GM12878 (cell line): Measurements from ENCODE around the gene GOLPH3. TPM values are rescaled to one million over a fixed set of nuclear protein-coding genes. Genes with fewer than 3 reads are reported as not detected.

Source experiments
- ATAC-seq: fragments of 200-7000 bp; cut with Tn5 transposase; 3 replicates; pipeline ENCODE4 v1.9.1; 2020; ENCODE audit warnings: mild to moderate bottlenecking, moderate library complexity
- BruUV-seq: library from RNA; stranded (reverse); fragments of 400-500 nt; replicated peaks from 2 replicates; lab custom pipeline; 2021; lab: Mats Ljungman, UMichigan
- CTCF ChIA-PET: fragments of 300-600 bp; sonication (Branson Sonifier 250); formaldehyde crosslinking; extraction: SDS; loops from one replicate; lab custom pipeline; 2021; ENCODE audit warnings: inconsistent platforms; lab: Yijun Ruan, JAX
- POLR2A ChIA-PET: fragments of 350-600 bp; formaldehyde crosslinking; extraction: SDS; loops from one replicate; lab custom pipeline; 2021; ENCODE audit warnings: inconsistent platforms; lab: Charles Lee
- RAD21 ChIA-PET: fragments of 300-600 bp; sonication (Branson Sonifier 250); formaldehyde crosslinking; loops from one replicate; lab custom pipeline; 2023; ENCODE audit warnings: antibody characterized with exemption; ENCODE audit not compliant: unreplicated experiment; lab: Charles Lee
- SMC1A ChIA-PET: fragments of 300-600 bp; sonication (Branson Sonifier 250); formaldehyde crosslinking; loops from one replicate; lab custom pipeline; 2023; ENCODE audit not compliant: unreplicated experiment, uncharacterized antibody; lab: Charles Lee
- DNase-seq: peaks from one replicate; pipeline ENCODE4 v3.0.0-alpha.2; 2011; ENCODE audit warnings: low read depth, low spot score
- FAIRE-seq: peaks from 3 replicates; lab custom pipeline; 2011; peaks lifted over from hg19 to GRCh38; lab: Jason Lieb, UNC
- H2AFZ ChIP-seq: 2 replicates; pipeline ENCODE4 v1.6.0; 2011; ENCODE audit warnings: low read depth, low read length, control low read depth; ENCODE audit not compliant: control insufficient read depth
- H3K27ac ChIP-seq: 2 replicates; pipeline ENCODE4 v1.5.1; 2011; ENCODE audit warnings: control low read depth; ENCODE audit not compliant: control insufficient read depth, insufficient read depth
- H3K27me3 ChIP-seq, 2 experiments: replicated peaks in 1 of 2; 2 replicates each; pipeline versions ENCODE4 v1.6.0 to v1.6.1; 2011; ENCODE audit warnings: low read length in 1 of 2; ENCODE audit not compliant: control insufficient read depth in 2 of 2, insufficient read depth in 2 of 2
- H3K36me3 ChIP-seq, 2 experiments: 2 replicates each; pipeline ENCODE4 v1.5.1; 2011; ENCODE audit warnings: low read length in 1 of 2; ENCODE audit not compliant: control insufficient read depth in 2 of 2, insufficient read depth in 2 of 2
- H3K4me1 ChIP-seq: 2 replicates; pipeline ENCODE4 v1.6.1; 2011; ENCODE audit warnings: mild to moderate bottlenecking, low read length, moderate library complexity, mixed read lengths; ENCODE audit not compliant: control insufficient read depth, insufficient read depth
- H3K4me2 ChIP-seq: 2 replicates; pipeline ENCODE4 v1.6.0; 2011; ENCODE audit warnings: control low read depth; ENCODE audit not compliant: control insufficient read depth, insufficient read depth
- H3K4me3 ChIP-seq: fragments of 200-600 bp; sonication (generic); 2 replicates; pipeline ENCODE4 v1.5.1; 2016
- H3K79me2 ChIP-seq: 2 replicates; pipeline ENCODE4 v1.6.0; 2011; ENCODE audit warnings: low read length; ENCODE audit not compliant: control insufficient read depth, insufficient read depth
- H3K9ac ChIP-seq: 2 replicates; pipeline ENCODE4 v1.8.0; 2011; ENCODE audit warnings: low read length, control low read depth, mixed read lengths; ENCODE audit not compliant: control insufficient read depth, insufficient read depth
- H3K9me3 ChIP-seq: replicated peaks from 3 replicates; pipeline ENCODE4 v1.5.1; 2011; ENCODE audit warnings: mild to moderate bottlenecking, low read length; ENCODE audit not compliant: control insufficient read depth, insufficient read depth
- H4K20me1 ChIP-seq: 2 replicates; pipeline ENCODE4 v1.6.0; 2011; ENCODE audit not compliant: control insufficient read depth, insufficient read depth
- CBX5 ChIP-seq: sonication (generic); IDR thresholded peaks from 2 replicates; pipeline ENCODE4 v1.6.1; 2016; ENCODE audit warnings: low read depth, moderate library complexity, mild to moderate bottlenecking, inconsistent platforms
- CUX1 ChIP-seq: IDR thresholded peaks from 2 replicates; pipeline ENCODE4 v1.6.1; 2012; ENCODE audit warnings: improper control_type of control experiment, low read depth, low read length; ENCODE audit not compliant: insufficient replicate concordance
- GABPA ChIP-seq: IDR thresholded peaks from 2 replicates; pipeline ENCODE4 v1.6.1; 2014; ENCODE audit warnings: antibody characterized with exemption, low read depth, mild to moderate bottlenecking, inconsistent platforms
- IRF3 ChIP-seq: fragments of 450-650 bp; IDR thresholded peaks from 2 replicates; pipeline ENCODE4 v1.6.1; 2014; ENCODE audit warnings: mild to moderate bottlenecking
- SMAD5 ChIP-seq: IDR thresholded peaks from 2 replicates; pipeline ENCODE4 v1.6.1; 2016; ENCODE audit warnings: antibody characterized with exemption, low read depth
- ZBTB11 ChIP-seq: fragments of 450-650 bp; formaldehyde crosslinking; IDR thresholded peaks from 2 replicates; pipeline ENCODE4 v1.5.0; 2022; ENCODE audit warnings: mild to moderate bottlenecking, missing genetic modification characterization
- WGBS: methylation state at CpG from one replicate; pipeline ENCODE4 v1.1.6; 2016; ENCODE audit warnings: low lambda C conversion rate; ENCODE audit not compliant: insufficient replicate concordance, insufficient coverage; ENCODE audit errors: missing lambda C conversion rate; 5-methylcytosine and 5-hydroxymethylcytosine counted together
- in situ Hi-C: fragments of 300-500 bp; cut with MboI; formaldehyde crosslinking; loops from 9 replicates; pipeline ENCODE4 v1.14.3; 2018; ENCODE audit warnings: mixed read lengths
- intact Hi-C: fragments of 100-400 bp; cut with micrococcal nuclease; formaldehyde crosslinking; loops from one replicate; pipeline ENCODE4 v1.14.2; 2022; ENCODE audit not compliant: unreplicated experiment
- polyA plus RNA-seq, 11 experiments: library from polyadenylated mRNA; depleted of rRNA in 4 of 11; unstranded in 6 of 11; stranded (reverse) in 5 of 11; fragments of >200 nt; fragmentation: Nextera tagmentation in 4 of 11; fragmentation: Illumina TruSeq in 1 of 11; extraction: Ambion mirVana in 4 of 11; extraction: Trizol in 1 of 11; gene quantifications; 1 replicate in 1 of 11; 2 replicates in 10 of 11; pipeline versions ENCODE4 v1.2.1 to v1.2.3, GENCODE V29; 2011 to 2016; ENCODE audit warnings: inconsistent platforms in 2 of 11, missing spikeins in 2 of 11, low read depth in 1 of 11
- total RNA-seq, 4 experiments: library from RNA; depleted of rRNA in 3 of 4; stranded (reverse); fragments of >200 nt in 3 of 4; fragmentation: Illumina TruSeq in 1 of 4; extraction: Trizol in 1 of 4; gene quantifications; 2 replicates each; pipeline versions ENCODE4 v1.2.1 to v1.2.3, GENCODE V29; 2013 to 2021
- TF ChIP-seq, protein P1 (sequence below): IDR thresholded peaks from 2 replicates; pipeline ENCODE4 v1.6.1; 2012; ENCODE audit warnings: low read depth, low read length, improper control_type of control experiment

GOLPH3 gene
- total and polyA plus RNA-seq, 10 of the 15 experiments (the other 5 are each of a cell fraction or from before 2014, with no cell fraction given): 14.0 to 79.7 (median 43.2) TPM

DNA sequence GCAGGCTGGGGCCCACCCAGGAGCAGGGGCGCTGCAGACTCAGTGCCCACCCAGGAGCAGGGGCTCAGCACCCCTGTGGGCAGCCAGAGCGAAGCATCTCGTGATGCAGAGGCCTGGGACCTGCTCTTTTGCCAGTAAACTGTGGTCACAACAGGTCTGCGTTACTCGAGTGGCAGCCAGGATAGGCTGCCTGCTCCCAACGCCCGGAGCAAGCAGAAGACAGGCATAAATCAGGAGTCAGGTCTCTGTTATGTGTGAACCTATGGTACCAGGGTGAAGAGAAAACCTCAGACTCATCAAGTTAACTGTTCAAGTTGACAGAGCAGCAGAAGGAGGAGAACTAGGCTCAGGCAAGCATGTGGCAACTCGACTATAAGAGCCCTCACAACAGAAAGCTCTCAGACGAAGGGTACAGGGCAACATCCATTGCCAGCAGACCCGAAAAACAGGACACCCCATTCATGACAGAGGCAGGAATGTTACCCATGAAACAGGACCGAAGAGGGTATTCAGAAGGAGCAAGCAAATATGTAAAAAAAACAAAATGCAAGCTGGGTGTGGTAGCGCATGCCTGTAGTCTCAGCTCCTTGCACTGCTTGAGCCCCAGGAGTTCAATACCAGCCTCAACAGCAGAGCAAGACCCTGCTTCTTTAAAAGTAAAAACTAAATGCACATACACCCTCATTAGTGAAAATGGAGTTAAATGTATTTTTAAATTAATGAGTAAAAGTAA, 71.7 kb downstream of the GOLPH3 start (continued):
- TF ChIP-seq, protein P1, sequence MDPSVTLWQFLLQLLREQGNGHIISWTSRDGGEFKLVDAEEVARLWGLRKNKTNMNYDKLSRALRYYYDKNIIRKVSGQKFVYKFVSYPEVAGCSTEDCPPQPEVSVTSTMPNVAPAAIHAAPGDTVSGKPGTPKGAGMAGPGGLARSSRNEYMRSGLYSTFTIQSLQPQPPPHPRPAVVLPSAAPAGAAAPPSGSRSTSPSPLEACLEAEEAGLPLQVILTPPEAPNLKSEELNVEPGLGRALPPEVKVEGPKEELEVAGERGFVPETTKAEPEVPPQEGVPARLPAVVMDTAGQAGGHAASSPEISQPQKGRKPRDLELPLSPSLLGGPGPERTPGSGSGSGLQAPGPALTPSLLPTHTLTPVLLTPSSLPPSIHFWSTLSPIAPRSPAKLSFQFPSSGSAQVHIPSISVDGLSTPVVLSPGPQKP: no peak
- TF ChIP-seq GABPA: no peak
- TF ChIP-seq, all 136 proteins: peak for 0

DNA sequence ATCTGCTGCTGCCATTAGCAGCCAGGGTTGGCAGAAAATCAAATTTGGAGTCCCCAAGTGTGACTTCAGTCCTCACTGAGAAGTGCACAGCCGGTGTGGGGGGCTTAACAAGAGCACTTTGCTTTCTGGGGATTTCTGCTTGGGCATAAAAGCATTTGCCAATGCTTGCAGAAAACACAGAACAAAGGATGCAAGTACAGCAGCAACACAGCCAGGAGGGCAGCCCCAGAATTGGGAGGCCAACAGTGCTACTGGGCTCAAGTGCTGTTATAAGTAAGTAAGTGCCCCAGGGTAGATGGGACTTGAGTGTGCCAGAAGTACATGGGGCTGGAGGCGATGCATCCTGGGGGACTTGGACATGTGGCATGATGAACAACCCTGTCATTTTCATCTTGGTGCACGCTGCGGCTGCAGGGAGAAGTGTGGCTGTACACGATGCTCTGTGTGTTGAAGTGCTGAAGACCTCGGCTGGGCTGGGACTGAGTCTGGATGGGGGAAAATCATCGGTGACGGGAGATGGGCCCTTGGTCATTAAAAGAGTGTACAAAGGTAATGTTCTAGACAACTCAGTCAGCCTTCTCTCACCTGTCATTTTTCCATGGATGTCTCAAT, 73.3 kb downstream of the GOLPH3 start:
- Histone ChIP-seq H3K9me3 (no peaks in the 10 kb centered on the region), H3K36me3 (peaks cover 7 to 28% of the 10 kb centered on the region in 2 experiments), H3K4me3 (no peak overlapping the region), H3K27ac (no peak overlapping the region), H4K20me1 (no peaks in the 10 kb centered on the region), H3K27me3 (no peaks in the 10 kb centered on the region), H3K4me1 (no peaks in the 10 kb centered on the region), H2AFZ (no peak overlapping the region), H3K4me2 (no peak overlapping the region), H3K79me2 (no peaks in the 10 kb centered on the region), H3K9ac (no peak overlapping the region)
- in situ Hi-C loops (no loop called here), intact Hi-C loops (no loop called here)
- CTCF ChIA-PET: no interaction called here
- ATAC-seq (no peak), FAIRE-seq (no peak), DNase-seq (no peak)
- SMC1A ChIA-PET: interaction anchor here (0.9 kb wide), 1 partner anchor 8 kb away, joined by 3 read pairs; no protein-coding TSS in a partner anchor
- WGBS: 88% methylated on average over 8 of the region's 8 CpGs
- POLR2A ChIA-PET: no interaction called here
- RAD21 ChIA-PET: no interaction called here
- no TSS peak for BruUV-seq
- TF ChIP-seq SMAD5 (no peak), IRF3 (no peak), CBX5 (no peak), ZBTB11 (no peak), CUX1 (no peak)
